HFFc6 (cell line): ENCODE measurements around the gene SPDYE5. TPM values are rescaled to one million over a fixed set of nuclear protein-coding genes. Genes with fewer than 3 reads are reported as not detected.

ENCODE experiments used
- DNase-seq: peaks from one replicate; pipeline ENCODE4 v3.0.0-alpha.2; 2018
- H3K27ac Mint-ChIP-seq: 2 replicates; pipeline ENCODE4 v1.8.0; 2020; ENCODE audit warnings: mild to moderate bottlenecking, mixed read lengths
- H3K27me3 Mint-ChIP-seq: 2 replicates; pipeline ENCODE4 v1.8.0; 2021; ENCODE audit warnings: mild to moderate bottlenecking, moderate library complexity, mixed read lengths; ENCODE audit not compliant: insufficient read depth
- H3K36me3 Mint-ChIP-seq: 2 replicates; pipeline ENCODE4 v1.8.0; 2021; ENCODE audit warnings: low read depth, mixed read lengths
- H3K4me1 Mint-ChIP-seq: 2 replicates; pipeline ENCODE4 v1.8.0; 2020; ENCODE audit warnings: low read depth, mixed read lengths
- H3K4me3 Mint-ChIP-seq: 2 replicates; pipeline ENCODE4 v1.8.0; 2020; ENCODE audit warnings: mild to moderate bottlenecking, moderate library complexity, mixed read lengths
- H3K9me3 Mint-ChIP-seq: 2 replicates; pipeline ENCODE4 v1.8.0; 2020; ENCODE audit warnings: mild to moderate bottlenecking, mixed read lengths
- CTCF ChIP-seq: fragments of 200-600 bp; sonication (generic); IDR thresholded peaks from 2 replicates; pipeline ENCODE4 v1.5.0; 2021; ENCODE audit warnings: antibody characterized with exemption, mild to moderate bottlenecking
- total RNA-seq, 6 experiments: library from RNA; stranded (reverse); fragmentation: NEBNext Ultra II Directional; extraction: Animal tissue kit (Norgen Biotek cat#: 25700); gene quantifications; 2 replicates in 1 of 6; 3 replicates in 5 of 6; pipeline ENCODE4 v1.2.3, GENCODE V29; 2021

SPDYE5 gene
- total RNA-seq, 6 experiments from 2014 or later: not detected

DNA sequence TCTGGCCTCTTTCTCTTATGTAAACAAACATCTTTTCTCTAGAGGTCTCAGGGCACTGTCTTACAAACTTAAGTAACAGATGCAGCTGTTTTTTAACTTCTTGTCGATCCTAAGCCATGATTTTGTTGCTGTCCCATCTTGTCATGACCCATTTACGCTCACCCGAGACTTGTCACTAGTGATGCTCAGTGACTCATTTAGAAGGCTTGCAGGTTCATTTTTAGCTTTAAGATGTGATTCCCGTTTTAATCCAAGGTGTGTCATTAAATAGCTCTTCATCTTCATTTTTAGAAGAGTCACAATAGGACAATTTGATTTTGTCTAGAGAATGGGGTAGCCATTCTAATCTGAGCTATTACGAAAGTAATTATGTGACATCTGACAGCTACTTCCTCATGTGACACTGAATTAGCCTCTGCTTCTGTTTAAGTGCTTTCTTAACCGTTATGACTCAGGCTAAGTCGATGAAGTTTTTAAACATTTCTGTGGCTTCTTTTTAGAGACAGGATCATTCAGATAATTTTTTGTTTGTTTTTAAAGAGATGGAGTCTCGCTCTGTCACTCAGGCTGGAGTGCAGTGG, 42.7 kb downstream of the SPDYE5 start:
- Mint-ChIP-seq H3K27me3 (peaks cover 5% of the 10 kb centered on the region), H3K27ac (peak overlapping the region; percentile 71)

GRCh38 chr7:75536491-75536890, 44.4 kb downstream of the SPDYE5 start:
- no peak overlapping the region for H3K27ac Mint-ChIP-seq
- H3K36me3 Mint-ChIP-seq: peaks cover 29% of the 10 kb centered on the region
- no peaks in the 10 kb centered on the region for H3K9me3 Mint-ChIP-seq
- H3K27me3 Mint-ChIP-seq: peaks cover 5% of the 10 kb centered on the region
- no peak for TF ChIP-seq CTCF
- no peak for DNase-seq
- no peak overlapping the region for H3K4me3 Mint-ChIP-seq
- peaks cover 28% of the 10 kb centered on the region for H3K4me1 Mint-ChIP-seq

More for the DNA sequence above, 42.7 kb downstream of the SPDYE5 start:
- TF ChIP-seq CTCF: no peak
- peaks cover 32% of the 10 kb centered on the region for H3K4me1 Mint-ChIP-seq
- DNase-seq: peak; percentile 78
- H3K36me3 Mint-ChIP-seq: peaks cover 28% of the 10 kb centered on the region
- peak overlapping the region; percentile 67 for H3K4me3 Mint-ChIP-seq
- no peaks in the 10 kb centered on the region for H3K9me3 Mint-ChIP-seq

GRCh38 chr7:75536940-75537538, 44.9 kb downstream of the SPDYE5 start:
- TF ChIP-seq CTCF: no peak
- H3K36me3 Mint-ChIP-seq: peaks cover 34% of the 10 kb centered on the region
- DNase-seq: no peak
- H3K9me3 Mint-ChIP-seq: no peaks in the 10 kb centered on the region
- H3K27ac Mint-ChIP-seq: no peak overlapping the region
- H3K4me3 Mint-ChIP-seq: no peak overlapping the region
- peaks cover 25% of the 10 kb centered on the region for H3K4me1 Mint-ChIP-seq
- peaks cover 5% of the 10 kb centered on the region for H3K27me3 Mint-ChIP-seq

- no peaks in the 10 kb centered on the region for H3K9me3 Mint-ChIP-seq
- no peak overlapping the region for H3K4me3 Mint-ChIP-seq
- H3K4me1 Mint-ChIP-seq: peaks cover 25% of the 10 kb centered on the region
- H3K36me3 Mint-ChIP-seq: peaks cover 35% of the 10 kb centered on the region
- TF ChIP-seq CTCF: no peak
- no peak for DNase-seq
- H3K27me3 Mint-ChIP-seq: peaks cover 5% of the 10 kb centered on the region
- H3K27ac Mint-ChIP-seq: no peak overlapping the region
These were observed 45.6 kb downstream of the SPDYE5 start for GRCh38 chr7:75537731-75538130.

- TF ChIP-seq CTCF: no peak
- DNase-seq: no peak
- no peaks in the 10 kb centered on the region for H3K4me1 Mint-ChIP-seq
- H3K27me3 Mint-ChIP-seq: peaks cover 3% of the 10 kb centered on the region
- no peak overlapping the region for H3K27ac Mint-ChIP-seq
- peaks cover 33% of the 10 kb centered on the region for H3K36me3 Mint-ChIP-seq
- H3K9me3 Mint-ChIP-seq: no peaks in the 10 kb centered on the region
- H3K4me3 Mint-ChIP-seq: no peak overlapping the region
These were observed 54.3 kb downstream of the SPDYE5 start for GRCh38 chr7:75546237-75547015.

Other genes with a start within 250 kb of the SPDYE5 start
- 1 to 10 TPM in 3 of 6 experiments, under 1 TPM in 3; 0.63 to 2.0 (median 1.00) TPM for gene TRIM73, start 96.7 kb upstream of the SPDYE5 start, total RNA-seq
- gene POM121C, start 6.0 kb upstream of the SPDYE5 start, total RNA-seq: 10 to 100 TPM; 44.8 to 49.5 (median 45.9) TPM
- 10 to 100 TPM; 15.1 to 32.2 (median 28.7) TPM for gene HIP1, start 246.6 kb downstream of the SPDYE5 start, total RNA-seq